CD4-positive, alpha-beta T cell treated with Interleukin-15 for 4 hours (primary cell): ENCODE measurements around the gene OR1N1.
A peak's percentile ranks its signal among the peaks of the same experiment; 100 is the strongest.
"Not testable (repeated sequence)": the region's sequence is repeated elsewhere in the genome, so short reads cannot be mapped to it uniquely, and the experiment has no call there.

Experiments
- DNase-seq: peaks from one replicate; pipeline ENCODE4 v3.0.0-alpha.2; 2020; ENCODE audit warnings: low spot score

OR1N1 gene, protein sequence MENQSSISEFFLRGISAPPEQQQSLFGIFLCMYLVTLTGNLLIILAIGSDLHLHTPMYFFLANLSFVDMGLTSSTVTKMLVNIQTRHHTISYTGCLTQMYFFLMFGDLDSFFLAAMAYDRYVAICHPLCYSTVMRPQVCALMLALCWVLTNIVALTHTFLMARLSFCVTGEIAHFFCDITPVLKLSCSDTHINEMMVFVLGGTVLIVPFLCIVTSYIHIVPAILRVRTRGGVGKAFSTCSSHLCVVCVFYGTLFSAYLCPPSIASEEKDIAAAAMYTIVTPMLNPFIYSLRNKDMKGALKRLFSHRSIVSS

DNA sequence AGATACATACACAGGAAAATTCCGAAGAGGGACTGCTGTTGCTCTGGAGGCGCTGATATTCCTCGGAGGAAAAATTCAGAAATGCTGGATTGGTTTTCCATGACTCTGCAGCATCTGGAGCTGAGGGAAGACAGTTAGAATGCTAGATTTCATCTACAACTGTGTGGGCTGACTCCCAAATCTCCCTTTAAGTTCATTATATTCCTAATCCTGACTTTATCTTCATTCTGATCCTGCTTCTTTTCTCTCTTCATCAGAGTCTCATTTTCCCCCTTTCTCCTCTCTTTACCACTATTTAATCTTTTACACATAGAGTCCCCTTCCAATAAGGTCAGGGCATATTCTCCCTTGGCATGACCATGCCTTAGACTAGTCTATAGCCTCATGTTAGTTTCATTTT lies at the start of gene OR1N1:
Gene OR1N1 (minus strand): TSS at position 101 of the 400 bp plus-strand sequence. CDS start 0 bp downstream, at position 101.
- DNase-seq: no peak

DNA sequence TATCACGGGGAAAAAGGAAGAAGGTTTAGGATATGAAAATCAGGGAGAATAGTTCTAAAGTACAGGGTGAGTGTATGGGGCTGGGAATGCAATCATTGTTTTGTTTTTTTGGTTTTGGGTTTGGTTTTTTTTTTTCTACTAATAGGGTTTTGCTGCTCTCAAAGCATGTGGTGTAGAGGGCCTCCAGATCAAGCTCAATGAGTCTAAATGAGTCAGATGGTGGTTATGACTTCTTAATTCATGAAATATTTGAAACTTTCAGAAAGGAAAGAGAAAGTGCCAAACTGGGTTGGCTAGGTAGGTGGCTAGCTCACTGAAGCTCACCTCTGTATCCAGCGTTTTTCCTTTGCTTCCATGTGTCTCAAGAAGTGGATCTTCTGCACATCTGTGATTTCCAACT lies 45.4 kb upstream of the OR1N1 start:
- no peak for DNase-seq

DNA sequence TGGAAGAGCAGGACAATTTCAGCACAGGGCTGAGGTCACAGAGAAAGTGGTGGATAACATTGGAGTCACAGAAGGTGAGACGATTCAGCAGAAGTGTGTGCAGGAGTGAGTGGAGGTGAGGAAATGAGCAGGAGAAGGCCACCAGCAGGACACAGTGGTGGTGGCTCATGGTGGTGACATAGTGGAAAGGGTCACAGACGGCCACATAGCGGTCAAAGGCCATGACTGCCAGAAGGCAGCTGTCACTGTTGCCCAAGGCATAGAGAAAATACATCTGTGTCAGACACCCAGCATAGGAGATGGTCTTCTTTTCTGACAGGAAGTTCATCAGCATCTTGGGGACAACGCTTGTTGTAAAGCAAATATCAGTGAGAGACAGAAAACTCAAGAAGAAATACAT lies 40.8 kb upstream of the OR1N1 start:
- DNase-seq: no peak

DNA sequence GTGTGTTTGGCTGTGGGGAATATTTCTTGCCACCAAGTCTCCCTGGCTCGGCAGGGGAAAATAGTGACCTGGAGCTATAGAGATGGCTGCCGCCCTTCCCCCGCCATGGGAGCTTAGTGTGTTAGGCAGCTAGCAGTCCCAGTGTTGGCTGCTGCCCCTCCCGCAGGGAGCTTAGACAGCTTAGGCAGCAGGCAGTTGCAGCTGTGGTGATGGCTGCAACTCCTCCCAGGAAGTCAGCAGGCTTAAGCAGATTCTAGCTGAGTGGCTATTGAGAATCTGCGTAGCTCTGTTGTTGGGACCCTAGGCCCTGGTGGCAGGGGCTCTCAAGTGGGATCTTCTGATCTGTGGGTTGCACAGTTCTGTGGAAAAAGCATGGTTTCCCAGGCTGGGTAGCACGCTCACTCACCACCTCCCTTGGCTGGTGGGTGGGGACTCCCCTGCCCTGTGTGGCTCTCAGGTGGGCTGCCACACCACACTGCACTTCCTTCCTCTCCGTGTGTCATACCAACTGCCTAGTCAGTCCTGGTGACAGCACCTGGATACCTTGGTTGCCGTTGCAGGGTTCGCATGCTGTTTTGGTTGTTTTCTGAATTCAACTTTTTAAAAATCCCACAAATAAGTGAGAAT lies 35.2 kb upstream of the OR1N1 start:
- no peak for DNase-seq

DNA sequence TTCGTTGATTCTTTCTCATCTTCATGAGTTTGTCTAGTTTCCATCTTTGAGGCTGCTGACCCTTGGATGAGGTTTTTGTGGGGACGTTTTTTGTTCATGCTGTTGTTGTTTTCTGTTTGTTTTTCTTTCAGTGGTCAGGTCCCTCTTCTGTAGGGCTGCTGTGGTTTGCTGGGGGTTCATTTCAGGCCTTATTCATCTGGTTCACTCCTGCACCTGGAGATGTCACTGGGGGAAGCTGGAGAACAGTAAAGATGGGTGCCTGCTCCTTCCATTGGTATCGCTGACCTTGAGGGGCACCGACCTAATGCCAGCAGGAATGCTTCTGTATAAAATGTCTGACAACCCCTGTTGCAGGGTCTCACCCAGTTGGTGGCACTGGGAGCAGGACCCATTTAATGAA lies 34.4 kb upstream of the OR1N1 start:
- DNase-seq: no peak

DNA sequence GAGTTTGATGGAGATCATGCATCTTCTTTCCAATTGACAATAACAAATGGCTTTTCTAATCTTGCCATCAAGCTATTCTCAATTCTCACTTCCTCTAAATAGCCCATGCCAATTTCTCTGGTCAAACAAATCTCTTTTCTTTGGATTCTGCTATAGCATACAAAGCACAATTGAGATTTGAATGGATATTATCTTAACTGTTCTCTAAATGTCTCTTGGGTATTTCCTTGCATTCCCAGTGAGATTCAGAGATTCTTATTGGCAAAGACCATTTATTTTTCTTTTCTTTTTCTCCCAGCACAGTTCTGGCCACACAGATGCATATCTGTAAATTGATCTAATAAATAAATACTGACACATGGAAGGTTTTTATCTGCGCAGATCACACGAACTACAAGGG lies 25.7 kb upstream of the OR1N1 start, which contains the start of gene OR1N2:
Gene OR1N2 (plus strand): TSS at position 301 of the 400 bp plus-strand sequence. CDS start 100 bp downstream, outside the sequence.
- DNase-seq: no peak

DNA sequence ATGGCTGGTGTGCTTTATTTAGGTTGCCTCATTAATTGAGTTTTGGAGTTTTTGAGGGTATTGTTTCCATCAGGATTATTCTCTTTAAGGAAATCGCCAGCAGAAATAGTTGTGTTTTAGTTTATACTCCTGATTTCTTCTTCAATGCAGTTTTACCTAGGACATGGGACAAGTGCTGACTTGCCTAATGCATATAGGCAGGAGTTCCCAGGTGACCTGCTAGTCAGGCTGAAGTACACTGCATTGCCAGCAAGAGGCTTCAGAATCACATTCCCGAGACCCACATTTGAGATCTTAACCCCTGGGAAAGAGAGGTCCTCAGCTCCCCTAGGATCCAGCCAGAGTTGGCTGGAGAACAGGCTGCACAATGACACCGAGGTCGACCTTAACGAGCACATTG lies 24.3 kb upstream of the OR1N1 start:
- no peak for DNase-seq

DNA sequence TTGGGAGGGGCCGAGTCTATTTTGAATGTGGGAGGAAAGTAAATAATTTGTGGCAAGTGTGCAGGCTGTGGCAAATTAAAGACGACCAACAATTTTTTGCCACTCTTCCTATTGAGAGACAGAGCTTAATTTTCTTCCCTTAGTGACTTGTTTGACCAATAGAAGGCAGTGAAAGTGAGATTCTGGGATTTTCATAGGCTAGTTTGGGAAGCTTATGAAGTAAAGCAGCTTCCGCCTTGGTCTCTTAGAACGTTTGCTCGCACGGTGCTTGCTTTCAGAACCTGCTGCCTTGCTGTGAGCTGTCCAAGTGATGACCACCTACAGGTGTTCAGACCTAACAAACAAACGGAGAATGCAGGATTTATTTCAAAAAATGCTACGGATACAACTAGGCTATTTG lies 19.1 kb upstream of the OR1N1 start:
- DNase-seq: no peak

DNA sequence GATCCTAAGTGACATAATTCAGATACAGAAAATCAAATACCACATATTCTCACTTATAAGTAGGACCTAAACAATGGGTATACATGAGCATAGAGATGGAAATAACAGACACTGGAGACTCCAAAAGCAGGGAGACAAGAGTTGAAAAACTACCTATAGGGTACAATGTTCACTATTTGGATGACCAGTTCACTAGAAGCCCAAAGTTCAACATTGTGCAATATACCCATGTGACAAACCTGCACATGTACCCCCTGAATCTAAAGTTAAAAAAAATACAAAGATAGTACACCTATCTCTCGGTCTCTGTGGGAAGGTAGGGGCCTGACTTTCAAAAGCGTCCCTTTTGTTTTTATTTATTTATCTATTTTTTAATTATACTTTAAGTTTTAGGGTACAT lies 11.7 kb upstream of the OR1N1 start:
- DNase-seq: no peak

DNA sequence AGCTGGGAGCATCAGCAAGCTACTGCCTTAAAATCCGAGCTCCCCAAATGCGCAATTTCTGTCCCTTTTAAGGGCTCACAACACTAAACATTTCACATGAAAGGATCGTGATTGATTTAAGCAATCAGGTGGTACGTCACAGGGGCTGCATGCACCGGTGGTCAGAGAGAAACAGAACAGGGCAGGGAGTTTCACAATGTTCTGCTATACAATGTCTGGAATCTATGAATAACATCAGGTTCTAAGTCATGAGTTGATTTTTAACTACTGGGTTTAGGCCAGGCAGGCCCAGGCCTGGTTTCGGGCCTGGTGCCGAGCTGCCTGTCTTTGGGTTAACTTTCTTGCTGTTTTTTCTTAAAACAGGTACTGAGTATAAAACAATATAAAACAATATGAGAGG lies 10.0 kb upstream of the OR1N1 start:
- not testable (repeated sequence) for DNase-seq

DNA sequence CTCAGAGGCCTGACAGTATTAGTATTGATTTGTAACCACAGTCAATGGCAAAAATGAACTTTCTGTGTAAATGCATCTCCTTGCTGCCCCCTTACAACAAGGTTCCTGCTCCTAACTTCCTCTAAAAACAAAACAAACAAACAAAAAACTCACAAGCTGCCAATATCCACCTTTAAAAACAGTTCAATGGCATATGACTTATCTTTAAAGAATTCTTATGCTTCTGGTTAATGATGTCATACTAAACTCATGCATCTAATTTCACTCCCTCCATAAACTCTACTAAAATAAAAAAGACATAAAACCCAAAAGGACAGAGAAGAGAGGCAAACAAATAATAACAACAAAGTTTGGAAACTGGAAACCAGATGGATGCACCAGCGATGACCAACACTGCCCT lies 9.0 kb upstream of the OR1N1 start:
- DNase-seq: no peak

DNA sequence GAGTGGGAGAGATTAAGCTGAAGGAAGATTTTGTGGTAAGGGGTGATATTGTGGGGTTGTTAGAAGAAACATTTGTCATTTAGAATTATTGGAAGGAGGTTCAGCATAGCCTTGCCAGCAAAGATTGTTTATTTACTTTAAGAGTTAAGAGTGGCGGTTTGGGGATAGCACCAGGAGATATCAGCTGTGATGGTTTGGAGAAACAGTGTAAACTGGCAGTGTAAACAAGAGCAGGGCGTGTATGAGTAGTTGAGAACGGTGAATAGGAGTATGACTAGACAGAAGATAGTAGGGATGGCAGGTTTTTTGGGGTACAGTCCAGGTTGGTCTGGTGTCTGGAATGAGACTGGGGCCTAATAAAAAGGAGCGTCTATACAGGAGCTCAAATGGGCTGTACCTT lies 4.1 kb upstream of the OR1N1 start:
- not testable (repeated sequence) for DNase-seq

DNA sequence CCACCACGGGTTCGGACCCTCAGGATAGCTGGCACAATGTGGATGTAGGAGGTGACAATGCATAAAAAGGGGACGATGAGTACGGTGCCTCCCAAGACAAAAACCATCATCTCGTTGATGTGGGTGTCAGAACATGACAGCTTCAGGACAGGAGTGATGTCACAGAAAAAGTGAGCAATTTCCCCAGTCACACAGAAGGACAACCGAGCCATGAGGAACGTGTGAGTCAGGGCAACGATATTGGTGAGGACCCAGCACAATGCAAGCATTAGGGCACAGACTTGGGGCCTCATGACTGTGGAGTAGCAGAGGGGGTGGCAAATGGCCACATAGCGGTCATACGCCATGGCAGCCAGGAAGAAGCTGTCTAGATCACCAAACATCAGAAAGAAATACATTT lies 491 bp downstream of the OR1N1 start:
- no peak for DNase-seq

DNA sequence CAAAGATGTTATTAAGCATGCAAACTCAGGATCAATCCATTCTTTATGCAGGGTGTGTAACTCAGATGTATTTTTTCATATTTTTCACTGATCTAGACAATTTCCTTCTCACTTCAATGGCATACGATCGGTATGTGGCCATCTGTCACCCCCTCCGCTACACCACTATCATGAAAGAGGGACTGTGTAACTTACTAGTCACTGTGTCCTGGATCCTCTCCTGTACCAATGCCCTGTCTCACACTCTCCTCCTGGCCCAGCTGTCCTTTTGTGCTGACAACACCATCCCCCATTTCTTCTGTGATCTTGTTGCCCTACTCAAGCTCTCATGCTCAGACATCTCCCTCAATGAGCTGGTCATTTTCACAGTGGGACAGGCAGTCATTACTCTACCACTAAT lies 7.7 kb downstream of the OR1N1 start:
- DNase-seq: no peak

DNA sequence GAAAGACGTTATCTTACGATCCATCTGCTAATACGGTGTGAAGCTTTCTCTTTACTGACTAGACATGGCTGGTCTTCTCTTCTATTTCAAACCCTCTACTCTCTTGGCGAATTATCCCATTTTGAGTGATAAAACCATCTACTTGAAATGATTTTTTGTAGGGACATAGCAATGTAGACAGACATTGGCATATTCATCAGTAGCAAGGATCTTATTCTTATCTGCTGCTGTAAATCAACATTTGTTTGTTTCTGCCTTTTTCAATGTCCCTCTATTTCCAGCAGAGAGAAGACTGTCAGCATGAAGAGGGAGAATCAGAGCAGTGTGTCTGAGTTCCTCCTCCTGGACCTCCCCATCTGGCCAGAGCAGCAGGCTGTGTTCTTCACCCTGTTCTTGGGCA lies 8.3 kb downstream of the OR1N1 start, which contains the start of gene OR1J4:
Gene OR1J4 (plus strand): TSS at position 301 of the 400 bp plus-strand sequence. CDS start 0 bp downstream, at position 301.
- DNase-seq: no peak

DNA sequence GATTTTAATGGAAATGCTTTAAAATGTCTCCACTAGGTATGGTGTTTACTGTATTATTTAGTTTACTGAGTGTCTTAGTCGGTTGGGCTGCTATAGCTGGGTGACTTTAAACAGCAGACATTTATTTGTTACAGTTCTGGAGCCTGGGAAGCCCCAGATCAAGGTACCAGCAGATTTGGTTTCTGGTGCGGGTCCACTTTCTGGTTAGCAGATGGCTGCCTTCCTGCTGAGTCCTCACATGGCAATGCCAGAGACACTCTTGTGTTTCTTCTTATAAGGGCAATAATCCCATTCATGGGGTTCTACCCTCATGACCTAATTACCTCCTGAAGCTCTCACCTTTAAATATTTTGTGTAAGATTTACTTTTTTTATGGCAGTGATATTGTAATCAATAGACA lies 8.9 kb downstream of the OR1N1 start:
- DNase-seq: no peak

DNA sequence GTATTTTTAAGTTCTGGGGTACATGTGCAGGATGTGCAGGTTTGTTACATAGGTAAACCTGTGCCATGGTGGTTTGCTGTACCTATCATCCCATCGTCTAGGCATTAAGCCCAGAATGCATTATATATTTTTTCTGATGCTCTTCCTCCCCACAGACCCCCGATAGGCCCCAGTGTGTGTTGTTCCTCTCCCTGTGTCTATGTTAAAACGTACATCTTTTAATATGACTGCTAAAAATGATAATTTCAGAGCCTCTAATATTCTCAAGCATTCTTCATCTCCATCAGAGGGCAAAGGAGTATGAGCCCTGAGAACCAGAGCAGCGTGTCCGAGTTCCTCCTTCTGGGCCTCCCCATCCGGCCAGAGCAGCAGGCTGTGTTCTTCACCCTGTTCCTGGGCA lies 16.6 kb downstream of the OR1N1 start, which contains the start of gene OR1J2:
Gene OR1J2 (plus strand): TSS at position 301 of the 400 bp plus-strand sequence. CDS start 0 bp downstream, at position 301.
- no peak for DNase-seq

DNA sequence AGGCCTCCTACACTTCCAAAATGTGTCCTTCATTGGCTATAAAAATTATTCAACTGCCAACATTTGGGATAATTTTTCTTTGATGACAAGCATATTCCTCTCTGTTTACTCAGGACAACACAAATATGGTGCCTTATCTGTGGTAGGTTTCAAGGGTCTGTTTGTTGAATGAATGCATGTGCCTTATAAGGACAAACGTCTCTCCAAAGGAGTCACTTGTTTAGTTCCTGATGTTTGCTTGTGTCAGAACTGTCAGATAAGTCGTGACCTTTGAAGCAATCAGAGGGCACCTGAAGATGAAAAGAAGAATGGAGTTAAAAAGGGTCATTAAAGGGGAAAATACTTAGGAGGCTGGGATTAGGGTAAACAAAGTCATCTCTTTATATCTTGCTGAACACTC lies 20.1 kb downstream of the OR1N1 start:
- no peak for DNase-seq

DNA sequence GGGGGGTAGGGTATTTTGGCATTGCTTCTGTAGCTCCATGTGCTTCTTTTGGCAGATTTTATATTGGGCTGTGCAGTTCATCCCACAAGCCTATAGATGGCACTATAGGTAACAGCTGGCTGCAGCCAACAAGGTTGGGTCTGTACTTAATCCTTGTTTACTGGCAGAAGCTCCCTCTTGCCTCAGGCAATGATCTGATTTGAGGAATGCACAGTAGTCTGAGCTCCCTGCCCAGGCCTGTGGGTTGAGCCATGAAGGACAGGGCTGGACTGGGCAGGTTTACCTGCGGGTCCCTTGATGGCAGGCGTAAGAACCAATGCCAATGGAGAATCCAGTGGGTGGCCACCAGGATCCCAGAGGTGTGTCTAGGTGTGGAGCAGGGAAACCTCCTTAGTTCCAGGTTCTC lies 28.2 kb downstream of the OR1N1 start:
- peak; percentile 35 for DNase-seq

DNA sequence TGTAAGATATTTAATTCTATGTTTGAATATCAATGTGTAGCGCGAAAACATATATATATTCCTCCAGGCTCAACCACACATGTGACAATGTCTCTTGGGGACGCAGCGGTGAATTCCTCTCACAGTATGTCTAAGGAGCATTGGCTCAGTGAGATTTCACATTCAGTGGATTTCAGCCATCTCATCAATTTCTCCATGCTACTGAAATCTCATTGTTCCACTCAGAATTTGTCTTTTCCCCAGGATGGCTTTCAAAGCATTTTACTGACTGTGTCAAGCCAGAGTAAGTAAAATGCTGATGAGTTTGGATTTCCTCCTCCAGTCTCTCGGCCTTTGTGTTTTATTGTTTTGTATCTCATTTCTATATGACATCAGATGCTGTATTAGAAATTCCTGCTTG lies 48.0 kb downstream of the OR1N1 start:
- DNase-seq: no peak

DNA sequence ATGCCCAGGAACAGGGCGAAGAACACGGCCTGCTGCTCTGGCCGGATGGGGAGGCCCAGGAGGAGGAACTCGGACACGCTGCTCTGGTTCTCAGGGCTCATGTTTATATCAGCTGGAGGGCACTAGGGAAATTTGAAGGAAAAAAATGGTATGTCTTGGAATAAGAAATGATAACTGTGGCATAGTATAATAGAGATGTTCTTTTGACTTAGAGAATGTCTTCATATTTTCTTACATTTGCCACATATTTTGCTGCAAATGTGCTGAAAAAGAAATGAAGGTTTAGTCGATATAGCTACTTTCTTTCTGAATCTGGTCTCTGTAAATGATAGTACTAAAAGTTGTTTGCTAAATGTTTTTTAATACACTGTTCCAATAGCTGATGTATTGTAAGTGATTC lies 49.3 kb downstream of the OR1N1 start, which contains the start of gene OR1J1:
Gene OR1J1 (minus strand): TSS at position 101 of the 400 bp plus-strand sequence. CDS start 0 bp downstream, at position 101.
- DNase-seq: no peak

DNA sequence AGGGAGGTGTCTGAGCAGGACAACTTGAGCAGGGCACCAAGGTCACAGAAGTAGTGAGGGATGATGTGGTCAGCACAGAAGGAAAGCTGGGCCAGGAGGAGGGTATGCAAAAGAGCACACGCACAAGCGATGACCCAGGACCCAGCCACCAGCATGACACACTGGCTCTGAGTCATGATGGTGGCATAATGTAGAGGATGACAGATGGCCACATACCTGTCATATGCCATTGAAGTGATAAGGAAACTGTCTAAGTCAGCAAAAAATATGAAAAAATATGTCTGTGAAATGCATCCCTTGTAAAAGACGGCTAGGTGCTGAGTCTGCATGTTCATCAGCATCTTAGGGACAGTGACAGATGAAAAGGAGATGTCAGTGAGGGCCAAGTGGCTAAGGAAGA lies 49.7 kb downstream of the OR1N1 start:
- DNase-seq: no peak
